Nephron progenitor cell (in vitro differentiated cells): Measurements from ENCODE around the gene HSDL2.
A peak's percentile ranks its signal among the peaks of the same experiment; 100 is the strongest.

Experiments
- DNase-seq: peaks from one replicate; pipeline ENCODE4 v3.0.0; 2021
- H3K27ac Mint-ChIP-seq: 2 replicates; pipeline ENCODE4 v1.8.0; 2021; ENCODE audit warnings: mild to moderate bottlenecking, moderate library complexity, mixed read lengths
- H3K27me3 Mint-ChIP-seq: 2 replicates; pipeline ENCODE4 v1.8.0; 2021; ENCODE audit warnings: mild to moderate bottlenecking, low read depth, mixed read lengths; ENCODE audit not compliant: poor library complexity
- H3K36me3 Mint-ChIP-seq: 2 replicates; pipeline ENCODE4 v1.8.0; 2021; ENCODE audit warnings: low read depth, mixed read lengths
- H3K4me1 Mint-ChIP-seq: 2 replicates; pipeline ENCODE4 v1.8.0; 2021; ENCODE audit warnings: mixed read lengths
- H3K4me3 Mint-ChIP-seq: 2 replicates; pipeline ENCODE4 v1.8.0; 2021; ENCODE audit warnings: mild to moderate bottlenecking, moderate library complexity, mixed read lengths
- H3K9me3 Mint-ChIP-seq: 2 replicates; pipeline ENCODE4 v1.8.0; 2021; ENCODE audit warnings: mild to moderate bottlenecking, moderate library complexity, mixed read lengths
- CTCF ChIP-seq: fragments of 200-600 bp; sonication (generic); IDR thresholded peaks from 2 replicates; pipeline ENCODE4 v1.5.0; 2021; ENCODE audit warnings: antibody characterized with exemption

The HSDL2 gene

GRCh38 chr9:112377684-112378327, 2.1 kb upstream of the HSDL2 start:
- H3K27ac Mint-ChIP-seq = no peak overlapping the region
- TF ChIP-seq CTCF = no peak
- H3K27me3 Mint-ChIP-seq = no peaks in the 10 kb centered on the region
- DNase-seq = no peak
- peaks cover 52% of the 10 kb centered on the region for H3K36me3 Mint-ChIP-seq
- peaks cover 43% of the 10 kb centered on the region for H3K4me1 Mint-ChIP-seq
- peak overlapping the region; percentile 96 for H3K4me3 Mint-ChIP-seq
- peaks cover 52% of the 10 kb centered on the region for H3K9me3 Mint-ChIP-seq

- Mint-ChIP-seq H3K27ac (peak overlapping the region; percentile 61), H3K36me3 (peaks cover 47% of the 10 kb centered on the region), H3K4me3 (peak overlapping the region; percentile 96), H3K9me3 (peaks cover 45% of the 10 kb centered on the region), H3K27me3 (no peaks in the 10 kb centered on the region), H3K4me1 (peaks cover 50% of the 10 kb centered on the region)
- DNase-seq = no peak
- no peak for TF ChIP-seq CTCF
Measured at GRCh38 chr9:112378328-112379176, 1.4 kb upstream of the HSDL2 start.

- TF ChIP-seq CTCF = no peak
- peak overlapping the region; percentile 99 for H3K27ac Mint-ChIP-seq
- DNase-seq = peak; percentile 100
- no peaks in the 10 kb centered on the region for H3K27me3 Mint-ChIP-seq
- peaks cover 37% of the 10 kb centered on the region for H3K9me3 Mint-ChIP-seq
- peak overlapping the region; percentile 96 for H3K4me3 Mint-ChIP-seq
- peaks cover 40% of the 10 kb centered on the region for H3K36me3 Mint-ChIP-seq
- H3K4me1 Mint-ChIP-seq = peaks cover 58% of the 10 kb centered on the region
Measured at GRCh38 chr9:112379177-112380101, 469 bp upstream of the HSDL2 start.

- Mint-ChIP-seq H3K27ac (peak overlapping the region; percentile 97), H3K27me3 (no peaks in the 10 kb centered on the region), H3K36me3 (peaks cover 35% of the 10 kb centered on the region), H3K9me3 (peaks cover 28% of the 10 kb centered on the region), H3K4me1 (peaks cover 64% of the 10 kb centered on the region), H3K4me3 (peak overlapping the region; percentile 96)
- TF ChIP-seq CTCF = no peak
- no peak for DNase-seq
Measured at GRCh38 chr9:112380825-112381221, 915 bp downstream of the HSDL2 start.

- H3K4me1 Mint-ChIP-seq = peaks cover 64% of the 10 kb centered on the region
- no peak overlapping the region for H3K4me3 Mint-ChIP-seq
- H3K36me3 Mint-ChIP-seq = peaks cover 36% of the 10 kb centered on the region
- H3K9me3 Mint-ChIP-seq = peaks cover 19% of the 10 kb centered on the region
- H3K27me3 Mint-ChIP-seq = peaks cover 6% of the 10 kb centered on the region
- H3K27ac Mint-ChIP-seq = no peak overlapping the region
- no peak for DNase-seq
- TF ChIP-seq CTCF = no peak
Measured at GRCh38 chr9:112382066-112382465, 2.2 kb downstream of the HSDL2 start.
